ENCODE results near the gene TPRN.

- no peak for TF ChIP-seq EP300 (IDR thresholded peaks at IDR 0.05; ENCODE audit: low read length)
- TF ChIP-seq JUND (IDR thresholded peaks at IDR 0.05; ENCODE audit: borderline replicate concordance, low read depth, low read length), result no peak
- TF ChIP-seq JUND (tag; IDR thresholded peaks at IDR 0.05; ENCODE audit: borderline replicate concordance, low read depth, low read length), result no peak
- TF ChIP-seq TAF7 (tag; IDR thresholded peaks at IDR 0.05), result no peak
- TF ChIP-seq CEBPB (tag; IDR thresholded peaks at IDR 0.05), result no peak
- peak; percentile 67 for TF ChIP-seq EGR1 (conservative IDR thresholded peaks at IDR 0.05)
- TF ChIP-seq CTCF (IDR thresholded peaks at IDR 0.05 in 2 of 3, conservative IDR thresholded peaks at IDR 0.05 in 1 of 3; ENCODE audit: insufficient read depth in 2 of 3, low read depth in 1 of 3, low read length in 3 of 3), result no peak
- TF ChIP-seq BHLHE40 (IDR thresholded peaks at IDR 0.05; ENCODE audit: low read length), result no peak
Measured at GRCh38 chr9:137156567-137157375, 43.8 kb downstream of the TPRN start.
